Mesenchymal stem cell (in vitro differentiated cells and primary cell): ENCODE results near the gene SPPL2C.

Experiments used
- DNase-seq: peaks from one replicate; pipeline ENCODE4 v3.0.0-alpha.2; 2013
- H2AFZ ChIP-seq: one replicate; pipeline ENCODE4 v1.6.1; 2013; ENCODE audit warnings: low read depth, mild to moderate bottlenecking, control low read depth, inconsistent platforms, low read length, moderate library complexity
- H2AK5ac ChIP-seq: 2 replicates; pipeline ENCODE4 v1.6.1; 2013; ENCODE audit warnings: low read length, moderate library complexity, mild to moderate bottlenecking, inconsistent platforms; ENCODE audit not compliant: severe bottlenecking
- H2BK120ac ChIP-seq: one replicate; pipeline ENCODE4 v1.6.1; 2013; ENCODE audit warnings: low read depth, mild to moderate bottlenecking, inconsistent platforms, low read length, moderate library complexity
- H2BK12ac ChIP-seq, 2 experiments: one replicate each; pipeline ENCODE4 v1.6.1; 2013; ENCODE audit warnings: inconsistent platforms in 2 of 2, low read length in 2 of 2, mild to moderate bottlenecking in 2 of 2, moderate library complexity in 2 of 2, control low read depth in 1 of 2
- H2BK15ac ChIP-seq: one replicate; pipeline ENCODE4 v1.6.1; 2013; ENCODE audit warnings: mild to moderate bottlenecking, low read depth, inconsistent platforms; ENCODE audit not compliant: poor library complexity, severe bottlenecking
- H2BK5ac ChIP-seq: 2 replicates; pipeline ENCODE4 v1.6.1; 2013; ENCODE audit warnings: low read depth, mild to moderate bottlenecking, low read length, control low read depth, inconsistent platforms; ENCODE audit not compliant: poor library complexity, severe bottlenecking
- H3K14ac ChIP-seq, 2 experiments: one replicate each; pipeline ENCODE4 v1.6.1; 2013; ENCODE audit warnings: inconsistent platforms in 2 of 2, low read length in 2 of 2, control low read depth in 1 of 2, mild to moderate bottlenecking in 1 of 2, moderate library complexity in 1 of 2
- H3K18ac ChIP-seq, 2 experiments: one replicate each; pipeline ENCODE4 v1.6.1; 2013; ENCODE audit warnings: inconsistent platforms in 2 of 2, low read length in 2 of 2, control low read depth in 1 of 2, low read depth in 1 of 2, mild to moderate bottlenecking in 1 of 2
- H3K23ac ChIP-seq, 2 experiments: one replicate each; pipeline ENCODE4 v1.6.1; 2013; ENCODE audit warnings: inconsistent platforms in 2 of 2, low read length in 2 of 2, mild to moderate bottlenecking in 2 of 2, moderate library complexity in 2 of 2, control low read depth in 1 of 2
- H3K27ac ChIP-seq: 2 replicates; pipeline ENCODE4 v1.5.1; 2013; ENCODE audit warnings: mild to moderate bottlenecking, moderate library complexity, low read length, control low read depth, inconsistent platforms; ENCODE audit not compliant: poor library complexity, severe bottlenecking
- H3K27me3 ChIP-seq, 2 experiments: 2 replicates each; pipeline versions ENCODE4 v1.6.1 to v1.7.0; 2013; ENCODE audit warnings: low read length in 2 of 2, mild to moderate bottlenecking in 2 of 2, moderate library complexity in 2 of 2, control low read depth in 1 of 2, inconsistent platforms in 1 of 2; ENCODE audit not compliant: control insufficient read depth in 1 of 2, insufficient read depth in 1 of 2
- H3K36me3 ChIP-seq, 2 experiments: 2 replicates each; pipeline versions ENCODE4 v1.6.1 to v1.7.0; 2013; ENCODE audit warnings: low read length in 2 of 2, control low read depth in 1 of 2, inconsistent platforms in 1 of 2, low read depth in 1 of 2, mild to moderate bottlenecking in 1 of 2; ENCODE audit not compliant: insufficient read depth in 2 of 2, control insufficient read depth in 1 of 2
- H3K4ac ChIP-seq, 2 experiments: one replicate each; pipeline ENCODE4 v1.6.1; 2013; ENCODE audit warnings: inconsistent platforms in 2 of 2, low read length in 2 of 2, mild to moderate bottlenecking in 2 of 2, moderate library complexity in 2 of 2, control low read depth in 1 of 2, low read depth in 1 of 2
- H3K4me1 ChIP-seq: 2 replicates; pipeline ENCODE4 v1.6.1; 2013; ENCODE audit warnings: low read depth, low read length, control low read depth; ENCODE audit not compliant: control insufficient read depth, insufficient read depth
- H3K4me2 ChIP-seq: 2 replicates; pipeline ENCODE4 v1.6.1; 2013; ENCODE audit warnings: low read length, mild to moderate bottlenecking, inconsistent platforms; ENCODE audit not compliant: poor library complexity, severe bottlenecking
- H3K4me3 ChIP-seq, 2 experiments: 2 replicates each; pipeline versions ENCODE4 v1.5.1 to v1.7.0; 2013; ENCODE audit warnings: low read length in 2 of 2, mild to moderate bottlenecking in 2 of 2, control low read depth in 1 of 2, low read depth in 1 of 2; ENCODE audit not compliant: insufficient read depth in 1 of 2
- H3K79me1 ChIP-seq: replicated peaks from 2 replicates; pipeline ENCODE4 v1.6.1; 2013; ENCODE audit warnings: mild to moderate bottlenecking, control low read depth, low read length, inconsistent platforms; ENCODE audit not compliant: poor library complexity, severe bottlenecking
- H3K9ac ChIP-seq: 2 replicates; pipeline ENCODE4 v1.7.0; 2013; ENCODE audit warnings: mild to moderate bottlenecking, low read length, moderate library complexity
- H3K9me3 ChIP-seq: 2 replicates; pipeline ENCODE4 v1.7.0; 2013; ENCODE audit warnings: mild to moderate bottlenecking, low read length; ENCODE audit not compliant: control insufficient read depth
- H4K8ac ChIP-seq: one replicate; pipeline ENCODE4 v1.6.1; 2013; ENCODE audit warnings: inconsistent platforms, mild to moderate bottlenecking, low read length, moderate library complexity
- H4K91ac ChIP-seq: one replicate; pipeline ENCODE4 v1.6.1; 2013; ENCODE audit warnings: mild to moderate bottlenecking, low read length, inconsistent platforms
- WGBS: methylation state at CpG from one replicate; pipeline ENCODE4 v1.1.7; 2013; ENCODE audit warnings: mixed read lengths; 5-methylcytosine and 5-hydroxymethylcytosine counted together

SPPL2C gene

GRCh38 chr17:45851873-45852272 lies 7.2 kb downstream of the SPPL2C start:
- H3K23ac ChIP-seq: no peak overlapping the region
- H3K79me1 ChIP-seq: no peaks in the 10 kb centered on the region
- no peak overlapping the region for H3K4ac ChIP-seq
- H2AFZ ChIP-seq: no peak overlapping the region
- H4K8ac ChIP-seq: no peak overlapping the region
- no peak overlapping the region for H2AK5ac ChIP-seq
- H3K27ac ChIP-seq: no peak overlapping the region
- H3K14ac ChIP-seq: no peak overlapping the region
- no peak overlapping the region for H2BK120ac ChIP-seq
- H3K18ac ChIP-seq: no peak overlapping the region
- H3K4me1 ChIP-seq: no peaks in the 10 kb centered on the region
- H4K91ac ChIP-seq: no peak overlapping the region
- no peak overlapping the region for H2BK12ac ChIP-seq
- H3K36me3 ChIP-seq: no peaks in the 10 kb centered on the region
- no peak overlapping the region for H3K4me2 ChIP-seq
- no peak overlapping the region for H3K9ac ChIP-seq
- H3K4me3 ChIP-seq: no peak overlapping the region
- H2BK15ac ChIP-seq: no peak overlapping the region
- H2BK5ac ChIP-seq: no peak overlapping the region
- H3K27me3 ChIP-seq: peaks cover 28 to 60% of the 10 kb centered on the region in 2 experiments
- DNase-seq: no peak
- no peaks in the 10 kb centered on the region for H3K9me3 ChIP-seq
- 86% methylated on average over 1 of the region's 1 CpG for WGBS

- no peak overlapping the region for H2BK12ac ChIP-seq
- no peak overlapping the region for H3K4me3 ChIP-seq
- H3K27ac ChIP-seq: no peak overlapping the region
- no peak overlapping the region for H2AK5ac ChIP-seq
- WGBS: 55% methylated on average over 4 of the region's 12 CpGs
- H3K27me3 ChIP-seq: peaks cover 28 to 61% of the 10 kb centered on the region in 2 experiments
- H3K4ac ChIP-seq: no peak overlapping the region
- no peak overlapping the region for H4K8ac ChIP-seq
- no peak overlapping the region for H3K4me2 ChIP-seq
- peak; percentile 47 for DNase-seq
- H3K36me3 ChIP-seq: no peaks in the 10 kb centered on the region
- no peak overlapping the region for H2BK15ac ChIP-seq
- no peak overlapping the region for H3K9ac ChIP-seq
- H4K91ac ChIP-seq: no peak overlapping the region
- H2AFZ ChIP-seq: no peak overlapping the region
- no peak overlapping the region for H2BK120ac ChIP-seq
- H3K9me3 ChIP-seq: no peaks in the 10 kb centered on the region
- no peaks in the 10 kb centered on the region for H3K79me1 ChIP-seq
- no peak overlapping the region for H2BK5ac ChIP-seq
- H3K18ac ChIP-seq: no peak overlapping the region
- no peak overlapping the region for H3K14ac ChIP-seq
- no peak overlapping the region for H3K23ac ChIP-seq
- no peaks in the 10 kb centered on the region for H3K4me1 ChIP-seq
Measured at GRCh38 chr17:45852535-45853297, 8.0 kb downstream of the SPPL2C start.

- Histone ChIP-seq H3K27me3 (peaks cover 28 to 56% of the 10 kb centered on the region in 2 experiments), H2AFZ (no peak overlapping the region), H3K4ac (no peak overlapping the region), H2AK5ac (no peak overlapping the region), H3K18ac (no peak overlapping the region), H3K4me2 (no peak overlapping the region), H3K4me1 (peaks cover 2% of the 10 kb centered on the region), H2BK5ac (no peak overlapping the region), H2BK15ac (no peak overlapping the region), H3K14ac (no peak overlapping the region), H3K9ac (no peak overlapping the region), H3K4me3 (no peak overlapping the region), H3K36me3 (no peaks in the 10 kb centered on the region), H3K27ac (no peak overlapping the region), H4K91ac (no peak overlapping the region), H4K8ac (no peak overlapping the region), H3K23ac (no peak overlapping the region), H2BK120ac (no peak overlapping the region), H3K9me3 (no peaks in the 10 kb centered on the region), H2BK12ac (no peak overlapping the region), H3K79me1 (no peaks in the 10 kb centered on the region)
- no peak for DNase-seq
- 64% methylated on average over 7 of the region's 9 CpGs for WGBS
Measured at GRCh38 chr17:45854209-45854608, 9.5 kb downstream of the SPPL2C start.

GRCh38 chr17:45855691-45856336 lies 11.1 kb downstream of the SPPL2C start:
- H2AFZ ChIP-seq: no peak overlapping the region
- WGBS: 67% methylated on average over 1 of the region's 2 CpGs
- H3K4me2 ChIP-seq: no peak overlapping the region
- H3K18ac ChIP-seq: no peak overlapping the region
- no peak overlapping the region for H3K4ac ChIP-seq
- no peak overlapping the region for H2AK5ac ChIP-seq
- no peaks in the 10 kb centered on the region for H3K79me1 ChIP-seq
- H3K9ac ChIP-seq: no peak overlapping the region
- H2BK12ac ChIP-seq: no peak overlapping the region
- no peak for DNase-seq
- peaks cover 2% of the 10 kb centered on the region for H3K4me1 ChIP-seq
- H3K36me3 ChIP-seq: no peaks in the 10 kb centered on the region
- H3K27me3 ChIP-seq: peaks cover 22 to 50% of the 10 kb centered on the region in 2 experiments
- no peak overlapping the region for H4K91ac ChIP-seq
- H3K23ac ChIP-seq: no peak overlapping the region
- H4K8ac ChIP-seq: no peak overlapping the region
- no peak overlapping the region for H3K4me3 ChIP-seq
- no peak overlapping the region for H2BK120ac ChIP-seq
- no peaks in the 10 kb centered on the region for H3K9me3 ChIP-seq
- H3K27ac ChIP-seq: no peak overlapping the region
- no peak overlapping the region for H3K14ac ChIP-seq
- H2BK5ac ChIP-seq: no peak overlapping the region
- no peak overlapping the region for H2BK15ac ChIP-seq
